ENCODE data around the gene TYW1B. TPM values are rescaled to one million over a fixed set of nuclear protein-coding genes. Genes with fewer than 3 reads are reported as not detected.

The TYW1B gene
- total and polyA plus RNA-seq, 2 donors (not counting 1 experiment from before 2014, with no cell fraction given), result 4.7 to 6.1 TPM

- H4K20me1 ChIP-seq (ENCODE audit: control insufficient read depth, extremely low read depth, insufficient read depth, low read length), result no peaks in the 10 kb centered on the region
- no peaks in the 10 kb centered on the region for H3K9me3 ChIP-seq (ENCODE audit: control insufficient read depth, insufficient read depth, low read depth, low read length)
- no peaks in the 10 kb centered on the region for H3K36me3 ChIP-seq (ENCODE audit: control insufficient read depth, insufficient read depth, low read length)
- H3K79me2 ChIP-seq (ENCODE audit: control insufficient read depth, insufficient read depth, low read length), result no peaks in the 10 kb centered on the region
- no peak for TF ChIP-seq EZH2 (IDR thresholded peaks at IDR 0.05; ENCODE audit: low read length, missing control alignments)
- TF ChIP-seq CTCF (conservative IDR thresholded peaks at IDR 0.05 in 1 of 2, IDR thresholded peaks at IDR 0.05 in 1 of 2; ENCODE audit: low read depth in 1 of 2, low read length in 2 of 2), result no peak
- H3K4me3 ChIP-seq (replicated peaks in 1 of 4; ENCODE audit: control extremely low read depth in 1 of 4, insufficient read depth in 1 of 4, low read depth in 3 of 4, low read length in 4 of 4), result no peak overlapping the region
- no peak overlapping the region for H3K27ac ChIP-seq (ENCODE audit: insufficient read depth, low read length)
- no peaks in the 10 kb centered on the region for H3K27me3 ChIP-seq (ENCODE audit: control insufficient read depth, insufficient read depth, low read length)
- no peaks in the 10 kb centered on the region for H3K4me1 ChIP-seq (ENCODE audit: control insufficient read depth, extremely low read depth, insufficient read depth, low read length)
- no peak for DNase-seq (ENCODE audit: low read depth in 2 of 2)
- H3K4me2 ChIP-seq (ENCODE audit: extremely low read depth, insufficient read depth, low read length), result no peak overlapping the region
- no peak overlapping the region for H2AFZ ChIP-seq (ENCODE audit: low read length)
- H3K9ac ChIP-seq (ENCODE audit: insufficient read depth, low read length), result no peak overlapping the region
Observed at GRCh38 chr7:72540106-72540611, 287.8 kb downstream of the TYW1B start.

DNA sequence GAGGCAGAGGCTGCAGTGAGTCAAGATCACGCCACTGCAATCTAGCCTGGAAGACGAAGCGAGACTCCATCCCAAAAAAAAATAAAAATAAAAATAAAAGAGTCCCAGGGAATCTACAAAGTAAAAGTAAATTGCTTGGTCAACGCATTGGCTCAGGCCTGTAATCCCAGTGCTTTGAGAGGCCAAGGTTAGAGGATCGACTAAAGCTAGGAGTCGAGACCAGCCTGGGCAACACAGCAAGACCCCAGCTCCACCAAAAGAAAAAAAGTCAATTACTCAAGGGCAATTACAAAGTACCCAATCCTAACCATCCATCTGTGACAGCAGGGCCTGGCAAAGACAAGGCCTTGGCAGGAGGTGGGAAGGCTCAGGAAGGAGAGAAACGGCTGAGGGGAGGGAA, 288.3 kb downstream of the TYW1B start:
- Histone ChIP-seq H3K4me2 (ENCODE audit: extremely low read depth, insufficient read depth, low read length) (no peak overlapping the region), H4K20me1 (ENCODE audit: control insufficient read depth, extremely low read depth, insufficient read depth, low read length) (no peaks in the 10 kb centered on the region), H3K27me3 (ENCODE audit: control insufficient read depth, insufficient read depth, low read length) (no peaks in the 10 kb centered on the region), H3K9ac (ENCODE audit: insufficient read depth, low read length) (no peak overlapping the region), H3K36me3 (ENCODE audit: control insufficient read depth, insufficient read depth, low read length) (no peaks in the 10 kb centered on the region), H2AFZ (ENCODE audit: low read length) (no peak overlapping the region), H3K79me2 (ENCODE audit: control insufficient read depth, insufficient read depth, low read length) (no peaks in the 10 kb centered on the region), H3K4me1 (ENCODE audit: control insufficient read depth, extremely low read depth, insufficient read depth, low read length) (no peaks in the 10 kb centered on the region), H3K27ac (ENCODE audit: insufficient read depth, low read length) (no peak overlapping the region), H3K4me3 (replicated peaks in 1 of 4; ENCODE audit: control extremely low read depth in 1 of 4, insufficient read depth in 1 of 4, low read depth in 3 of 4, low read length in 4 of 4) (no peak overlapping the region), H3K9me3 (ENCODE audit: control insufficient read depth, insufficient read depth, low read depth, low read length) (no peaks in the 10 kb centered on the region)
- TF ChIP-seq EZH2 (IDR thresholded peaks at IDR 0.05; ENCODE audit: low read length, missing control alignments) (no peak), CTCF (conservative IDR thresholded peaks at IDR 0.05 in 1 of 2, IDR thresholded peaks at IDR 0.05 in 1 of 2; ENCODE audit: low read depth in 1 of 2, low read length in 2 of 2) (no peak)
- no peak for DNase-seq (ENCODE audit: low read depth in 2 of 2)

GRCh38 chr7:72538856-72539255, 289.1 kb downstream of the TYW1B start:
- peak in 1 of 2 donors; percentile 8 for DNase-seq (ENCODE audit: low read depth in 2 of 2)
- Histone ChIP-seq H3K27me3 (ENCODE audit: control insufficient read depth, insufficient read depth, low read length) (no peaks in the 10 kb centered on the region), H3K79me2 (ENCODE audit: control insufficient read depth, insufficient read depth, low read length) (no peaks in the 10 kb centered on the region), H3K9me3 (ENCODE audit: control insufficient read depth, insufficient read depth, low read depth, low read length) (no peaks in the 10 kb centered on the region), H3K36me3 (ENCODE audit: control insufficient read depth, insufficient read depth, low read length) (no peaks in the 10 kb centered on the region), H3K4me3 (replicated peaks in 1 of 4; ENCODE audit: control extremely low read depth in 1 of 4, insufficient read depth in 1 of 4, low read depth in 3 of 4, low read length in 4 of 4) (no peak overlapping the region), H3K4me2 (ENCODE audit: extremely low read depth, insufficient read depth, low read length) (no peak overlapping the region), H2AFZ (ENCODE audit: low read length) (no peak overlapping the region), H3K4me1 (ENCODE audit: control insufficient read depth, extremely low read depth, insufficient read depth, low read length) (no peaks in the 10 kb centered on the region), H4K20me1 (ENCODE audit: control insufficient read depth, extremely low read depth, insufficient read depth, low read length) (no peaks in the 10 kb centered on the region), H3K27ac (ENCODE audit: insufficient read depth, low read length) (no peak overlapping the region), H3K9ac (ENCODE audit: insufficient read depth, low read length) (no peak overlapping the region)
- TF ChIP-seq CTCF (conservative IDR thresholded peaks at IDR 0.05 in 1 of 2, IDR thresholded peaks at IDR 0.05 in 1 of 2; ENCODE audit: low read depth in 1 of 2, low read length in 2 of 2) (no peak), EZH2 (IDR thresholded peaks at IDR 0.05; ENCODE audit: low read length, missing control alignments) (no peak)

All from fibroblast of lung (primary cell).